Neural cell (in vitro differentiated cells): ENCODE data around the gene FERMT2. TPM values are rescaled to one million over a fixed set of nuclear protein-coding genes. Genes with fewer than 3 reads are reported as not detected.

ENCODE experiments used
- H2AFZ ChIP-seq: fragments of 200-600, 300-800 bp; sonication (generic), shearing (Covaris generic); 2 replicates; pipeline ENCODE4 v1.6.0; 2014; ENCODE audit warnings: low read depth, mild to moderate bottlenecking, antibody characterized with exemption, low read length, moderate library complexity
- H3F3A ChIP-seq: fragments of 200-600 bp; shearing (Covaris generic); 2 replicates; pipeline ENCODE4 v1.6.1; 2016; ENCODE audit warnings: mild to moderate bottlenecking, moderate library complexity, mixed read lengths, antibody characterized with exemption, low read length; ENCODE audit not compliant: insufficient read depth, poor library complexity, severe bottlenecking
- H3K27ac ChIP-seq: fragments of 200-600, 300-800 bp; sonication (generic), shearing (Covaris generic); 2 replicates; pipeline ENCODE4 v1.5.1; 2014; ENCODE audit warnings: mild to moderate bottlenecking, low read length, moderate library complexity
- H3K27me3 ChIP-seq: fragments of 300-800, 200-600 bp; sonication (generic), shearing (Covaris generic); 2 replicates; pipeline ENCODE4 v1.6.0; 2014; ENCODE audit warnings: mild to moderate bottlenecking, low read depth, low read length, moderate library complexity; ENCODE audit not compliant: insufficient read depth
- H3K36me3 ChIP-seq: fragments of 300-800, 200-600 bp; sonication (generic), shearing (Covaris generic); 2 replicates; pipeline ENCODE4 v1.5.1; 2014; ENCODE audit warnings: mild to moderate bottlenecking, antibody characterized with exemption, low read length, moderate library complexity; ENCODE audit not compliant: insufficient read depth
- H3K4me2 ChIP-seq: fragments of 300-800, 200-600 bp; sonication (generic), shearing (Covaris generic); 2 replicates; pipeline ENCODE4 v1.6.0; 2014; ENCODE audit warnings: mild to moderate bottlenecking, low read length
- H3K4me3 ChIP-seq: fragments of 300-800, 200-600 bp; sonication (generic), shearing (Covaris generic); 2 replicates; pipeline ENCODE4 v1.5.1; 2014; ENCODE audit warnings: mild to moderate bottlenecking, low read length, moderate library complexity
- H3K79me2 ChIP-seq: fragments of 200-600 bp; shearing (Covaris generic); replicated peaks from 2 replicates; pipeline ENCODE4 v1.6.0; 2014; ENCODE audit warnings: mild to moderate bottlenecking, low read length, moderate library complexity; ENCODE audit not compliant: insufficient read depth
- H3K9ac ChIP-seq: fragments of 300-800, 200-600 bp; sonication (generic), shearing (Covaris generic); 2 replicates; pipeline ENCODE4 v1.6.1; 2016; ENCODE audit warnings: mild to moderate bottlenecking, low read length, mixed read lengths
- H3K9me2 ChIP-seq: fragments of 200-600 bp; shearing (Covaris generic); 2 replicates; pipeline ENCODE4 v1.6.1; 2016; ENCODE audit warnings: mild to moderate bottlenecking, low read length, mixed read lengths; ENCODE audit not compliant: insufficient read depth
- H3K9me3 ChIP-seq: fragments of 200-600, 300-800 bp; sonication (generic), shearing (Covaris generic); 2 replicates; pipeline ENCODE4 v1.6.1; 2016; ENCODE audit warnings: mild to moderate bottlenecking, mixed run types, low read length, moderate library complexity, mixed read lengths
- H4K20me1 ChIP-seq: fragments of 200-600 bp; shearing (Covaris generic); 2 replicates; pipeline ENCODE4 v1.6.1; 2016; ENCODE audit warnings: mild to moderate bottlenecking, mixed run types; ENCODE audit not compliant: insufficient read depth
- EP300 ChIP-seq: fragments of 450-650 bp; conservative IDR thresholded peaks from 2 replicates; pipeline ENCODE4 v1.6.1; 2014; ENCODE audit warnings: antibody characterized with exemption, mild to moderate bottlenecking, moderate library complexity; ENCODE audit not compliant: poor library complexity, severe bottlenecking
- EZH2 ChIP-seq: fragments of 200-600, 300-800 bp; shearing (Covaris generic), sonication (generic); IDR thresholded peaks from 2 replicates; pipeline ENCODE4 v1.6.1; 2014; ENCODE audit warnings: antibody characterized with exemption, low read length, borderline replicate concordance, mild to moderate bottlenecking; ENCODE audit not compliant: insufficient read depth, poor library complexity, severe bottlenecking
- MXI1 ChIP-seq: fragments of 450-650 bp; conservative IDR thresholded peaks from 2 replicates; pipeline ENCODE4 v1.6.1; 2014; ENCODE audit warnings: antibody characterized with exemption, mild to moderate bottlenecking; ENCODE audit not compliant: poor library complexity, severe bottlenecking
- POLR2AphosphoS5 ChIP-seq: IDR thresholded peaks from 2 replicates; pipeline ENCODE4 v1.6.1; 2012
- RAD21 ChIP-seq: fragments of 450-650 bp; conservative IDR thresholded peaks from 2 replicates; pipeline ENCODE4 v1.6.1; 2014; ENCODE audit warnings: antibody characterized with exemption, mild to moderate bottlenecking, moderate library complexity
- REST ChIP-seq: IDR thresholded peaks from 2 replicates; pipeline ENCODE4 v1.6.1; 2012; ENCODE audit warnings: borderline replicate concordance
- SMC3 ChIP-seq: fragments of 450-650 bp; conservative IDR thresholded peaks from 2 replicates; pipeline ENCODE4 v1.6.1; 2014; ENCODE audit warnings: antibody characterized with exemption, mild to moderate bottlenecking, moderate library complexity; ENCODE audit not compliant: poor library complexity
- TAF1 ChIP-seq: IDR thresholded peaks from 2 replicates; pipeline ENCODE4 v1.6.1; 2012; ENCODE audit warnings: low read depth
- polyA plus RNA-seq: library from polyadenylated mRNA; depleted of rRNA; stranded (reverse); fragments of >200 nt; gene quantifications from 2 replicates; pipeline ENCODE4 v1.2.3, GENCODE V29; 2014
- TF ChIP-seq, protein P1 (sequence below): fragments of 450-650 bp; IDR thresholded peaks from 2 replicates; pipeline ENCODE4 v1.5.1; 2014; ENCODE audit warnings: antibody characterized with exemption, mild to moderate bottlenecking, moderate library complexity; ENCODE audit not compliant: poor library complexity, severe bottlenecking

Gene FERMT2
- polyA plus RNA-seq, 1 donor from 2014 or later = 59.6 TPM

DNA sequence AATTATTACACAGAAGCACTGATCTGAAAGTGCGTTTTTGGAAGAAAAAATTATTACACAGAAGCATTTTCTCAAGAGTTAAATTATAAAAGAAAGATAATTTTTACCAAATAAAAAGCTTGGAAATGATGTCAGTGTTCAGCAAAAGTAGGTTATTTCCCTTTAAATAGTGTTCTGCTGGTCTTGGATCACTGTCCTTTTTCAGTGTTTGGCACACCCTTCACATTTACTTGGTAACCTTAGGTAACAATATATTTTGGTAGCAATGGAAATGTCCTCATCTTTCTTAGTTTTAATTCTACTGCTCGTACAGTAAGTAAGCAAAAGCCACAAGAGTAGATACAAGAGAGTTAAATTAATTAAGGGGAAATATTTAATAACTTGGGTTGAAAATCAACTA is 40.3 kb downstream of the FERMT2 start:
- H2AFZ ChIP-seq = no peak overlapping the region
- no peaks in the 10 kb centered on the region for H3F3A ChIP-seq
- H3K4me3 ChIP-seq = no peak overlapping the region
- H3K9ac ChIP-seq = no peak overlapping the region
- H3K27me3 ChIP-seq = no peaks in the 10 kb centered on the region
- no peaks in the 10 kb centered on the region for H3K36me3 ChIP-seq
- no peaks in the 10 kb centered on the region for H4K20me1 ChIP-seq
- TF ChIP-seq SMC3 (no peak), EP300 (no peak), REST (no peak), RAD21 (no peak), EZH2 (no peak), TAF1 (no peak), MXI1 (no peak), POLR2AphosphoS5 (no peak)
- TF ChIP-seq, protein P1, sequence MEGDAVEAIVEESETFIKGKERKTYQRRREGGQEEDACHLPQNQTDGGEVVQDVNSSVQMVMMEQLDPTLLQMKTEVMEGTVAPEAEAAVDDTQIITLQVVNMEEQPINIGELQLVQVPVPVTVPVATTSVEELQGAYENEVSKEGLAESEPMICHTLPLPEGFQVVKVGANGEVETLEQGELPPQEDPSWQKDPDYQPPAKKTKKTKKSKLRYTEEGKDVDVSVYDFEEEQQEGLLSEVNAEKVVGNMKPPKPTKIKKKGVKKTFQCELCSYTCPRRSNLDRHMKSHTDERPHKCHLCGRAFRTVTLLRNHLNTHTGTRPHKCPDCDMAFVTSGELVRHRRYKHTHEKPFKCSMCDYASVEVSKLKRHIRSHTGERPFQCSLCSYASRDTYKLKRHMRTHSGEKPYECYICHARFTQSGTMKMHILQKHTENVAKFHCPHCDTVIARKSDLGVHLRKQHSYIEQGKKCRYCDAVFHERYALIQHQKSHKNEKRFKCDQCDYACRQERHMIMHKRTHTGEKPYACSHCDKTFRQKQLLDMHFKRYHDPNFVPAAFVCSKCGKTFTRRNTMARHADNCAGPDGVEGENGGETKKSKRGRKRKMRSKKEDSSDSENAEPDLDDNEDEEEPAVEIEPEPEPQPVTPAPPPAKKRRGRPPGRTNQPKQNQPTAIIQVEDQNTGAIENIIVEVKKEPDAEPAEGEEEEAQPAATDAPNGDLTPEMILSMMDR = no peak
- no peak overlapping the region for H3K4me2 ChIP-seq
- peaks cover 4% of the 10 kb centered on the region for H3K79me2 ChIP-seq
- H3K9me2 ChIP-seq = no peaks in the 10 kb centered on the region
- no peaks in the 10 kb centered on the region for H3K9me3 ChIP-seq
- no peak overlapping the region for H3K27ac ChIP-seq

- H2AFZ ChIP-seq = no peak overlapping the region
- peaks cover 4% of the 10 kb centered on the region for H3K79me2 ChIP-seq
- TF ChIP-seq TAF1 (no peak), MXI1 (no peak), POLR2AphosphoS5 (no peak), SMC3 (no peak), REST (no peak), EZH2 (no peak), RAD21 (no peak), EP300 (no peak)
- TF ChIP-seq, protein P1 = no peak
- H3K27ac ChIP-seq = no peak overlapping the region
- no peaks in the 10 kb centered on the region for H3F3A ChIP-seq
- H3K36me3 ChIP-seq = no peaks in the 10 kb centered on the region
- H3K9me3 ChIP-seq = no peaks in the 10 kb centered on the region
- H3K9me2 ChIP-seq = no peaks in the 10 kb centered on the region
- no peak overlapping the region for H3K9ac ChIP-seq
- H4K20me1 ChIP-seq = no peaks in the 10 kb centered on the region
- no peak overlapping the region for H3K4me3 ChIP-seq
- H3K27me3 ChIP-seq = no peaks in the 10 kb centered on the region
- H3K4me2 ChIP-seq = no peak overlapping the region
These were observed 42.9 kb downstream of the FERMT2 start for GRCh38 chr14:52907949-52908348.
